HCT116 (cell line): ENCODE data around the gene TMEM132E. TPM values are rescaled to one million over a fixed set of nuclear protein-coding genes. Genes with fewer than 3 reads are reported as not detected.
"Not testable (repeated sequence)": the region's sequence is repeated elsewhere in the genome, so short reads cannot be mapped to it uniquely, and the experiment has no call there.

Source experiments
- ATAC-seq: fragments of 200-7000 bp; cut with Tn5 transposase; 2 replicates; pipeline ENCODE4 v1.9.1; 2020; ENCODE audit warnings: mild to moderate bottlenecking, moderate library complexity
- BruUV-seq: library from RNA; stranded (reverse); fragments of 400-500 nt; replicated peaks from 2 replicates; lab custom pipeline; 2021; lab: Mats Ljungman, UMichigan
- CTCF ChIA-PET: fragments of 300-600 bp; sonication (Branson Sonifier 250); formaldehyde crosslinking; loops from one replicate; lab custom pipeline; 2021; ENCODE audit warnings: antibody characterized with exemption; lab: Charles Lee
- POLR2A ChIA-PET: fragments of 300-600, 350-600 bp; sonication (Branson Sonifier 250); formaldehyde crosslinking; loops from one replicate; lab custom pipeline; 2021; ENCODE audit warnings: antibody characterized with exemption; lab: Charles Lee
- RAD21 ChIA-PET, 2 experiments: fragments of 300-600 bp; sonication (Branson Sonifier 250); formaldehyde crosslinking; loops; one replicate each; lab custom pipeline; 2023; ENCODE audit warnings: low total read pairs in 2 of 2; ENCODE audit not compliant: uncharacterized antibody in 2 of 2, unreplicated experiment in 2 of 2, low non-redundant PET in 1 of 2; lab: Charles Lee
- DNase-seq: peaks from one replicate; pipeline ENCODE4 v3.0.0-alpha.2; 2010; ENCODE audit warnings: low read depth, low spot score
- H2AFZ ChIP-seq: fragments of 200-600 bp; shearing (Covaris generic), sonication (generic); 2 replicates; pipeline ENCODE4 v1.6.1; 2017; ENCODE audit warnings: low read depth, mixed run types, mixed read lengths, antibody characterized with exemption, low read length; ENCODE audit not compliant: poor library complexity, severe bottlenecking
- H3K27ac ChIP-seq: 2 replicates; pipeline ENCODE4 v1.5.1; 2012; ENCODE audit warnings: low read depth, low read length
- H3K27me3 ChIP-seq: fragments of 200-600 bp; sonication (generic); 2 replicates; pipeline ENCODE4 v1.6.1; 2016; ENCODE audit warnings: mixed run types, low read length, mixed read lengths; ENCODE audit not compliant: insufficient read depth
- H3K36me3 ChIP-seq, 2 experiments: fragments of 200-500 bp in 1 of 2; fragments of 200-600 bp in 1 of 2; sonication (Bioruptor generic) in 1 of 2; sonication (generic) in 1 of 2; 2 replicates each; pipeline versions ENCODE4 v1.5.1 to v1.6.1; 2014 to 2016; ENCODE audit warnings: low read length in 2 of 2, inconsistent platforms in 1 of 2, mixed read lengths in 1 of 2, mixed run types in 1 of 2; ENCODE audit not compliant: insufficient read depth in 2 of 2, control insufficient read depth in 1 of 2
- H3K4me1 ChIP-seq, 2 experiments: fragments of 200-600 bp in 1 of 2; sonication (generic) in 1 of 2; 2 replicates each; pipeline versions ENCODE4 v1.5.1 to v1.6.1; 2012 to 2017; ENCODE audit warnings: low read length in 2 of 2, inconsistent platforms in 1 of 2, mild to moderate bottlenecking in 1 of 2, mixed read lengths in 1 of 2, mixed run types in 1 of 2, moderate library complexity in 1 of 2; ENCODE audit not compliant: insufficient read depth in 2 of 2, control insufficient read depth in 1 of 2
- H3K4me2 ChIP-seq: fragments of 200-600 bp; sonication (generic); 2 replicates; pipeline ENCODE4 v1.6.1; 2017; ENCODE audit warnings: mixed run types, low read length, mixed read lengths
- H3K4me3 ChIP-seq, 2 experiments: fragments of 200-600 bp in 1 of 2; sonication (generic) in 1 of 2; replicated peaks in 1 of 2; 2 replicates each; pipeline ENCODE4 v1.5.1; 2011 to 2016; ENCODE audit warnings: low read length in 2 of 2, control low read depth in 1 of 2, low read depth in 1 of 2, mild to moderate bottlenecking in 1 of 2, mixed read lengths in 1 of 2, mixed run types in 1 of 2
- H3K79me2 ChIP-seq: fragments of 200-600 bp; sonication (generic); 2 replicates; pipeline ENCODE4 v1.6.1; 2017; ENCODE audit warnings: mild to moderate bottlenecking, mixed run types, low read length, moderate library complexity, mixed read lengths; ENCODE audit not compliant: insufficient read depth
- H3K9ac ChIP-seq: fragments of 200-600 bp; sonication (generic); 2 replicates; pipeline ENCODE4 v1.6.1; 2016; ENCODE audit warnings: low read length, mixed read lengths
- H3K9me2 ChIP-seq: fragments of 200-600 bp; sonication (generic), shearing (Covaris generic); 2 replicates; pipeline ENCODE4 v1.6.1; 2017; ENCODE audit warnings: mixed run types, mild to moderate bottlenecking, moderate library complexity; ENCODE audit not compliant: insufficient read depth
- H3K9me3 ChIP-seq, 2 experiments: fragments of 200-500 bp in 1 of 2; fragments of 200-600 bp in 1 of 2; sonication (Bioruptor generic) in 1 of 2; sonication (generic) in 1 of 2; 2 replicates each; pipeline ENCODE4 v1.6.1; 2014 to 2017; ENCODE audit warnings: low read length in 2 of 2, mixed read lengths in 2 of 2, inconsistent platforms in 1 of 2, low read depth in 1 of 2, mild to moderate bottlenecking in 1 of 2, mixed run types in 1 of 2, moderate library complexity in 1 of 2; ENCODE audit not compliant: control insufficient read depth in 1 of 2, insufficient read depth in 1 of 2
- H4K20me1 ChIP-seq: fragments of 200-600 bp; sonication (generic), shearing (Covaris generic); 2 replicates; pipeline ENCODE4 v1.6.1; 2017; ENCODE audit warnings: mixed run types, mild to moderate bottlenecking, moderate library complexity; ENCODE audit not compliant: insufficient read depth
- CBX3 ChIP-seq: IDR thresholded peaks from 2 replicates; pipeline ENCODE4 v1.6.1; 2012; ENCODE audit warnings: low read depth
- CEBPB ChIP-seq: IDR thresholded peaks from 2 replicates; pipeline ENCODE4 v1.6.1; 2012; ENCODE audit warnings: low read depth
- EGR1 ChIP-seq: IDR thresholded peaks from 2 replicates; pipeline ENCODE4 v1.6.1; 2012; ENCODE audit warnings: low read depth
- JUND ChIP-seq: IDR thresholded peaks from 2 replicates; pipeline ENCODE4 v1.6.1; 2012
- MAX ChIP-seq: IDR thresholded peaks from 2 replicates; pipeline ENCODE4 v1.6.1; 2012
- POLR2AphosphoS5 ChIP-seq: IDR thresholded peaks from 2 replicates; pipeline ENCODE4 v1.6.1; 2011; ENCODE audit warnings: mild to moderate bottlenecking, low read depth, low read length, moderate library complexity
- TCF7L2 ChIP-seq: IDR thresholded peaks from 2 replicates; pipeline ENCODE4 v1.7.0; 2011; ENCODE audit warnings: borderline replicate concordance, inconsistent platforms; ENCODE audit not compliant: insufficient read depth, insufficient read length; ENCODE audit errors: extremely low read depth
- ZNF274 ChIP-seq: fragments of 200-500 bp; sonication (Bioruptor generic); IDR thresholded peaks from 2 replicates; pipeline ENCODE4 v1.6.1; 2014; ENCODE audit warnings: mild to moderate bottlenecking, low read depth, low read length, inconsistent platforms
- intact Hi-C: fragments of 100-400 bp; cut with micrococcal nuclease; formaldehyde crosslinking; loops from 2 replicates; pipeline ENCODE4 v1.10.0; 2022
- total RNA-seq: library from RNA; stranded (reverse); gene quantifications from one replicate; pipeline ENCODE4 v1.2.1, GENCODE V29; 2021; ENCODE audit not compliant: unreplicated experiment
- TF ChIP-seq, protein P1 (sequence below): IDR thresholded peaks from 2 replicates; pipeline ENCODE4 v1.6.1; 2012; ENCODE audit warnings: low read depth

Gene TMEM132E
- total RNA-seq, 1 experiment from 2014 or later = not detected

DNA sequence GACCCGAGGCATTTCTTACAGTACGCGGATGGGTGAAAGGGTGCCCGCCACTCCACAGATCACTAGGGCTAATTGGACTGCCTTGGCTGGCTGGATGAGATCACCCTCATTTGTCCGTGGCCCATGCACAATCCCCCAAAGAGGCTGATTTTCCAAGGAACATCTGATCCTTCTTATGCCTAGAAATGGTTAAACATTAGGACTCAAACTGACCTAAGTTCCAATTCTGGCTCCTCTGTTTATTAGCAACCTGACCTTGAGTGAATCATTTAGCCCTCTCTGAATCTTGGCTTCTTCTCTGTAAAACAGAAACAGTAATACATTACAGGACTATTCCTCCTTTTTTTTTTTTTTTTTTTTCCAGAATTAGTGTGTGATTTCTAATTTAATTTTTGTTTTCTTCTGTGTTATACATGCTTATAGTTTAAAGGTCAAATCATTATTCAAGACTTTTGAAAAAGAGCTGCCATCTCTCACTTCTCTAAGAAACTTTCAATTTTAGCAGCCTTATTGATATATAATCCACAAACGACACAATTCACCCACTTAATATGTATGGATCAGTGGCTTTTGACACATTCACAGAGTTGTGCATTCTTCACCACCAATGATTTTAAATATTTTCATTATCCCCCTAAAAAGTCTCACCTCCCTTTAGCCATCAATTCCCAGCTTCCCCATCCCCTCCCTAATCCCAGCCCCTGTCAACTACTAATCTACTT is 45.4 kb upstream of the TMEM132E start:
- no peak for DNase-seq
- TF ChIP-seq POLR2AphosphoS5 = no peak
- no peak for TF ChIP-seq MAX
- no peak for TF ChIP-seq ZNF274
- no peak for TF ChIP-seq CEBPB
- CTCF ChIA-PET = no interaction called here
- POLR2A ChIA-PET = no interaction called here
- H3K36me3 ChIP-seq = no peaks in the 10 kb centered on the region
- H3K79me2 ChIP-seq = no peaks in the 10 kb centered on the region
- intact Hi-C loops = no loop called here
- no peak overlapping the region for H3K27ac ChIP-seq
- RAD21 ChIA-PET = no interaction called here
- no peaks in the 10 kb centered on the region for H3K9me2 ChIP-seq
- H3K4me1 ChIP-seq = no peaks in the 10 kb centered on the region
- H3K9ac ChIP-seq = no peak overlapping the region
- no peaks in the 10 kb centered on the region for H3K9me3 ChIP-seq
- ATAC-seq = no peak
- H4K20me1 ChIP-seq = no peaks in the 10 kb centered on the region
- H3K4me3 ChIP-seq = no peak overlapping the region
- H3K27me3 ChIP-seq = peaks cover 47% of the 10 kb centered on the region
- no peak overlapping the region for H2AFZ ChIP-seq
- no peak overlapping the region for H3K4me2 ChIP-seq
- no TSS peak for BruUV-seq

DNA sequence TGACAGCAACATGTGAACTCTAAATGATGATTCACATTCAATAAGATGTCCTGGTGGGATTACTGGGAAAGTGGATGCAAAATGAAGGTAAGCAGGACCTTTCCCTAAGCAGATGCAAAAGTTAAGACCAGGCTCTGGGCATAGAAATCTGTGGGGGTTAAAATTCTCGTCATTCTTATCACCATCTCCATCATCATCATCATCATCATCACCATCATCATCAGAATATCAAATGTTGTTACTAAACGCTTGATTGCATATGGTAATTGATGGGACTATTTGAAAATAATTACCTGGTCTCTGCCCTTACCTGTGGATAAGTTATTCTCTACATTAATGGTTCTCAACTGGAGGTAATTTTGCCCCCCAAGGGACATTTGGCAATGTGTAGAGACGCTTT is 41.9 kb upstream of the TMEM132E start:
- Histone ChIP-seq H4K20me1 (no peaks in the 10 kb centered on the region), H3K27me3 (peaks cover 34% of the 10 kb centered on the region), H3K4me1 (no peaks in the 10 kb centered on the region), H3K36me3 (no peaks in the 10 kb centered on the region), H3K9me3 (no peaks in the 10 kb centered on the region), H3K9me2 (no peaks in the 10 kb centered on the region), H2AFZ (no peak overlapping the region), H3K4me3 (no peak overlapping the region), H3K9ac (no peak overlapping the region), H3K4me2 (no peak overlapping the region), H3K79me2 (no peaks in the 10 kb centered on the region), H3K27ac (no peak overlapping the region)
- no TSS peak for BruUV-seq
- RAD21 ChIA-PET = no interaction called here
- POLR2A ChIA-PET = no interaction called here
- no peak for DNase-seq
- CTCF ChIA-PET = no interaction called here
- intact Hi-C loops = no loop called here
- no peak for TF ChIP-seq EGR1
- no peak for TF ChIP-seq TCF7L2
- TF ChIP-seq, protein P1, sequence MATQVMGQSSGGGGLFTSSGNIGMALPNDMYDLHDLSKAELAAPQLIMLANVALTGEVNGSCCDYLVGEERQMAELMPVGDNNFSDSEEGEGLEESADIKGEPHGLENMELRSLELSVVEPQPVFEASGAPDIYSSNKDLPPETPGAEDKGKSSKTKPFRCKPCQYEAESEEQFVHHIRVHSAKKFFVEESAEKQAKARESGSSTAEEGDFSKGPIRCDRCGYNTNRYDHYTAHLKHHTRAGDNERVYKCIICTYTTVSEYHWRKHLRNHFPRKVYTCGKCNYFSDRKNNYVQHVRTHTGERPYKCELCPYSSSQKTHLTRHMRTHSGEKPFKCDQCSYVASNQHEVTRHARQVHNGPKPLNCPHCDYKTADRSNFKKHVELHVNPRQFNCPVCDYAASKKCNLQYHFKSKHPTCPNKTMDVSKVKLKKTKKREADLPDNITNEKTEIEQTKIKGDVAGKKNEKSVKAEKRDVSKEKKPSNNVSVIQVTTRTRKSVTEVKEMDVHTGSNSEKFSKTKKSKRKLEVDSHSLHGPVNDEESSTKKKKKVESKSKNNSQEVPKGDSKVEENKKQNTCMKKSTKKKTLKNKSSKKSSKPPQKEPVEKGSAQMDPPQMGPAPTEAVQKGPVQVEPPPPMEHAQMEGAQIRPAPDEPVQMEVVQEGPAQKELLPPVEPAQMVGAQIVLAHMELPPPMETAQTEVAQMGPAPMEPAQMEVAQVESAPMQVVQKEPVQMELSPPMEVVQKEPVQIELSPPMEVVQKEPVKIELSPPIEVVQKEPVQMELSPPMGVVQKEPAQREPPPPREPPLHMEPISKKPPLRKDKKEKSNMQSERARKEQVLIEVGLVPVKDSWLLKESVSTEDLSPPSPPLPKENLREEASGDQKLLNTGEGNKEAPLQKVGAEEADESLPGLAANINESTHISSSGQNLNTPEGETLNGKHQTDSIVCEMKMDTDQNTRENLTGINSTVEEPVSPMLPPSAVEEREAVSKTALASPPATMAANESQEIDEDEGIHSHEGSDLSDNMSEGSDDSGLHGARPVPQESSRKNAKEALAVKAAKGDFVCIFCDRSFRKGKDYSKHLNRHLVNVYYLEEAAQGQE = no peak
- TF ChIP-seq JUND = no peak
- no peak for TF ChIP-seq CBX3
- ATAC-seq = no peak

DNA sequence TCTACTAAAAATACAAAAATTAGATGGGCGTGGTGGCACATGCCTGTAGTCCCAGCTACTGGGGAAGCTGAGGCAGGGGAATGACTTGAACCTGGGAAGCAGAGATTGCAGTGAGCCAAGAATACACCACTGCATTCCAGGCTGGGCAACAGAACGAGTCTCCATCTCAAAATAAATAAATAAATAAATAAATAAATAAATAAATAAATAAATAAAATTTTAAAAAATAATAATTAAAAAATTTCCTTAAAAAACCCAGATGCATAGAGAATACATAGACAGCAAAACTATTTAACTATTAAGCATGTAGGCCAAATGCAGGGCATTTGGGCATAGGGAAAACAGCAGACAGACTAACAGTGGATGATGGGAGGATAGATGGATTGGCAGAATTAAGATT is 40.8 kb upstream of the TMEM132E start:
- H3K27me3 ChIP-seq = peaks cover 26% of the 10 kb centered on the region
- H3K79me2 ChIP-seq, DNase-seq, H3K9me3 ChIP-seq, CTCF ChIA-PET, H3K4me1 ChIP-seq, BruUV-seq, H2AFZ ChIP-seq, RAD21 ChIA-PET, H3K4me2 ChIP-seq, H3K9me2 ChIP-seq, POLR2A ChIA-PET, H3K27ac ChIP-seq, intact Hi-C loops, ATAC-seq, H4K20me1 ChIP-seq, H3K9ac ChIP-seq, H3K4me3 ChIP-seq, H3K36me3 ChIP-seq: not testable (repeated sequence)
